Uterus (tissue), 2 donors: Measurements from ENCODE around the gene LGALS4.
"Not testable (repeated sequence)": the region's sequence is repeated elsewhere in the genome, so short reads cannot be mapped to it uniquely, and the experiment has no call there.

Experiments used
- CTCF ChIP-seq, 4 experiments: fragments of 200-600 bp in 2 of 4; fragments of 450-650 bp in 2 of 4; sonication (generic) in 2 of 4; IDR thresholded peaks; one replicate each; pipeline ENCODE4 v1.5.1; 2016 to 2019; ENCODE audit warnings: antibody characterized with exemption in 4 of 4, mild to moderate bottlenecking in 2 of 4, moderate library complexity in 1 of 4
- POLR2A ChIP-seq, 2 donors: fragments of 450-650 bp; IDR thresholded peaks; one replicate each; pipeline ENCODE4 v1.6.1; 2016; ENCODE audit warnings: antibody characterized with exemption in 2 of 2, mild to moderate bottlenecking in 1 of 2, moderate library complexity in 1 of 2

- TF ChIP-seq CTCF, POLR2A (IDR thresholded peaks at IDR 0.05): not testable (repeated sequence)
Measured at GRCh38 chr19:38753783-38754182, 59.0 kb downstream of the LGALS4 start.
